HG02571 (cell line): ENCODE measurements around the gene TAF3.
"Not testable (repeated sequence)": the region's sequence is repeated elsewhere in the genome, so short reads cannot be mapped to it uniquely, and the experiment has no call there.

Source experiments
- ATAC-seq: cut with Tn5 transposase; IDR thresholded peaks from one replicate; pipeline ENCODE4 v1.9.1; 2021; ENCODE audit warnings: mild to moderate bottlenecking, moderate library complexity; ENCODE audit not compliant: unreplicated experiment

Gene TAF3

GRCh38 chr10:7808686-7809267 lies 9.5 kb upstream of the TAF3 start:
- ATAC-seq, result no peak

DNA sequence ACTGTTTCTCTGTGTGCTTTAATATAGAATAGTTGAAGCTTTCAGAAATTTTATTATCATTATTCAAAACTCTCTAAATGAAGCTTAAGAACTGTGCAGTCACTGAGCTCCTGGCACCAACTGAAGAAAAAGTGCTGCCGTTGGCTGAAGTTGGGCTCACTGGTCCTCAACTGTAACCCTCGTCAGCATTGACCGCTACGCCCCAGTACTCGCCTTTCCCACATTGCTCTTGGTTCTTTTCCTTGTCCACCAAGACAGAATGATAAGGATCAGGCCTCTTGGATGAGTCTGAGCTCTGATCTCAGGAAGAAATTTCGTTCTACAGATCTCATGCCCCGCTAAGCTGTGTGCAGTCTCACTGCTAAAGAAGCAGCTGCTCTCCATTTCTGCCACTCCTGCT lies 7.9 kb upstream of the TAF3 start:
- no peak for ATAC-seq

GRCh38 chr10:7811000-7811399 lies 7.3 kb upstream of the TAF3 start:
- ATAC-seq, result no peak

DNA sequence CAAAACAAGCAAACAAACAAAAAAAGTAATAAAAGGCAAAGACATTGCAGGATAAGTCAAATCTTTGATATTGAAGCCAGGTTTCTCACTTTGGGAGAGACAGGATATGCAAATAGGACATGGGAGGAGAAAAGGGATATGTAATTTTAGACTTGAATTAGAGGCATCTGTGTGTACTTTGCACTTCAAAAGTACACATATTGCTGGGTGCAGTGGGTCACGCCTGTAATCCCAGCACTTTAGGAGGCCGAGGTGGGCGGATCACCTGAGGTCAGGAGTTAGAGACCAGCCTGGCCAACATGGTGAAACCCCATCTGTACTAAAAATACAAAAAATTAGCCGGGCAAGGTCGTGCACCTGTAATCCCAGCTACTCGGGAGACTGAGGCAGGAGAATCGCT lies 6.6 kb upstream of the TAF3 start:
- not testable (repeated sequence) for ATAC-seq

DNA sequence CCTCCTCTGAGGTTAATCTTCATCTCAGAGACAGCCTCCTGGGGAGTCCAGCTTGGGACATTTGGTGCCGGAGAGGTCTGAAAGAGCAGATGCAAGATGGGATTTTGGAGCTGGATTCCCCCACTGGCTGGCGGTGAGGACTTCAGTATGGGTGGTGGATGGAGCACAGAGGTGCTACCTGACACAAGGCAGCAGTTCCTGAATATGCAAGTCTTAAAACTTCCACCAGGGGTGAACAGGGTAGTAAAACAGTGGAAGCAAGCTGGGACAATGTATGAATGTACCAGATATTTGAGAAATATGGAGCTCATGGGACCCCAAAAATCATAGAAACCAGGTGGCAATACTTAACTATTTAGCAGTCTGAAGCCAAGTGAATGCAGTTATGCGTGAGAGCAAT lies 4.8 kb upstream of the TAF3 start:
- no peak for ATAC-seq

DNA sequence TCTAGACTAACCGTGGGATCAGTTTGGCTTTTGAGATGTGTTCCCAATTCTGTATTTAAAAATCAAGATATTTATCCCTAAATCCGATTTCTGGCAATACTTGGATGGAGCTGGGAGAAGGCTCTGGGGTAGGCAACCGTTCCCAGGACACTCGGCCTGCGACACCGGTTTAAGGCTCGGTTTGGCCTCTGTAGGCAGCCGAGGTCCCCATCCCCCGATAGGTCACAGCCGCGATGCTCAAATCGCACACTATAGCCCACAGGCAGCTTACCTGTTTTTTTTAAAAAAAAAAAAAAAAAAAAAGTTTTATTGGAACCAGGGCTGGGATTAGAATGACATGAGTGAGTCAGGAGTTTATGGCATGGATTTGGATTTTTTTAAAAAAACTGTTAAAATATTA lies 729 bp upstream of the TAF3 start:
- ATAC-seq, result no peak

DNA sequence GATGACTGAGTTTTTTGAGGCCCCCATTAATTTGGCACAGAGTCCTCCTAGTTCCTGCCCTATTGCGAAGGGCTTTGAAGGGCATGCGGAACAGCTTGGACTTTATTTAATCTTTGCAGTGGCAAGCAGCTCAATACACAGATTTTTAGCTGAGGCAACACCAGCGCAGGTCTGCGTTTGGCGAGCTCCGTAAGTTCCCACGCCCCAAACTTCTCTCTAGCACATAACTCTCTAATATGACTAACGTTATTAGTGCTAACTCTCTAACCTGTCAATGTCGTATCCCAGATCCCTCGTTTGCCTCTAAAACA lies 366 bp upstream of the TAF3 start:
- peak; percentile 10 for ATAC-seq

GRCh38 chr10:7819121-7819460 lies 786 bp downstream of the TAF3 start:
- peak; percentile 39 for ATAC-seq

DNA sequence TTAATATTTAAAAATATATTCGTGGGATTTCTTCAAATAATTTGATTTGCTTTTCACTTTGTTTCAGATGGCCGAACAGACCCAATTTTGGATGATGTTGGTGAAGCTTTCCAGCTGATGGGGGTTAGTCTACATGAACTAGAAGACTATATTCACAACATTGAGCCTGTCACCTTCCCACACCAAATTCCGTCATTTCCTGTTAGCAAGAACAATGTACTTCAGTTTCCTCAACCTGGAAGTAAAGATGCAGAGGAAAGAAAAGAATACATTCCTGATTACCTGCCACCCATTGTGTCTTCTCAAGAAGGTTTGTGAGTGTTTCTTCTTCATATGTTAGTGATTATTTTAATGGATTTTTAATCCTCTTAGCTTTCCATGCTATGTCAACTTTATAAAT lies 5.9 kb downstream of the TAF3 start:
- ATAC-seq, result no peak

GRCh38 chr10:7826971-7827370 lies 8.7 kb downstream of the TAF3 start:
- ATAC-seq, result no peak

GRCh38 chr10:7829289-7829834 lies 11.1 kb downstream of the TAF3 start:
- no peak for ATAC-seq

GRCh38 chr10:7832060-7832459 lies 13.8 kb downstream of the TAF3 start:
- no peak for ATAC-seq

- ATAC-seq, result no peak
These were observed 14.9 kb downstream of the TAF3 start for GRCh38 chr10:7833210-7833609.

DNA sequence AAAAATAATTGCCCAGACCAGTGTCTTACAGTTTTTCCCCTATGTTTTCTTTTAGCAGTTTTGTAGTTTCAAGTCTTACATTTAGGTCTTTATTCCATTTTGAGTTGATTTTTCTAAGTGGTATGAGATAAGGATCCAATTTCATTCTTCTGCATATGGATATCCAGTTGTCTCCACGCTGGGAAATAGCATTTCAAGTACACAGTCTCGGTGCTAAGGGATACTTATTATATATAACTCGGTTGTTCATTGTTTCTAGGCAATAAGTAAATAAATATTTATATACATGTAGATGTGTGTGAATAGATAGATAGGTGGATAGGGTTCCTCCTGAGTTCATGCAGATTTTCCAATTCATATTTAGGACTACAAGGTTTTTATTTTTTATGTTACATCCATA lies 16.0 kb downstream of the TAF3 start:
- ATAC-seq, result no peak

DNA sequence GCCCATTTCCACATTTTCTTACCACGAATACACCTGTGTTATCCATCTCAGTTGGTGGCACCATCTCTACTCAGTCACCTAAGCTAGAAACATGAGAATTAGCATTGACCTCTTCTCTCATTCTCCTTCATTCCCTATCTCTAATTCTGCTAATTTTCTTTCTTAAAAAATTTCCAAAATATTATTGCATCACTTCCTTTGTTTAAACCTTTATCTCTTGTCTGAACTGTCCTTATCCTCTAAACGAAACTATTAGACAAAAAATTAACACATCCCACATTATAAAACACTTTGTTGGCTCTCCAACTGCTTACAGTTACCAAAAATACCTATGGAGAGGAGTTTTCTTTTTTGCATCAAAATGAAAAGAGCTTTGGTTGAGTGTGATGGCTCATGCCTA lies 18.3 kb downstream of the TAF3 start:
- no peak for ATAC-seq

DNA sequence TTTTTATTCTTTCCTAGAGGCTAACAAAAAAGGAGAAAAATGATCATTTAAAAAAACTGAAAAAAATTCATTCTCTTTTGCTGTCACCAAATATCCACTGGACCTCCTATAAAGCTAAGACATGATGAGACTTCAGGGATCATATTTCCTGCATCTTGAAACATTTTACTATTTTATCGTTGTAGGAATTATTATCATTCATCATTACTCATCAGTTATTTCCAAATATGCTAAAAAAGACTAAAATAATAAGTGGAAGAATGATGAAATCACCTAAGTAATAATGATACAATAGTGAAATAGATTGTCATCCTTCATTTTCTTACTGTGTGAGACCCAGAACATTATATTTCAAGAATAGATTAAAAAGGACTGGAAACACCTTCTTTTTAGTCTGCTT lies 28.3 kb downstream of the TAF3 start:
- no peak for ATAC-seq

DNA sequence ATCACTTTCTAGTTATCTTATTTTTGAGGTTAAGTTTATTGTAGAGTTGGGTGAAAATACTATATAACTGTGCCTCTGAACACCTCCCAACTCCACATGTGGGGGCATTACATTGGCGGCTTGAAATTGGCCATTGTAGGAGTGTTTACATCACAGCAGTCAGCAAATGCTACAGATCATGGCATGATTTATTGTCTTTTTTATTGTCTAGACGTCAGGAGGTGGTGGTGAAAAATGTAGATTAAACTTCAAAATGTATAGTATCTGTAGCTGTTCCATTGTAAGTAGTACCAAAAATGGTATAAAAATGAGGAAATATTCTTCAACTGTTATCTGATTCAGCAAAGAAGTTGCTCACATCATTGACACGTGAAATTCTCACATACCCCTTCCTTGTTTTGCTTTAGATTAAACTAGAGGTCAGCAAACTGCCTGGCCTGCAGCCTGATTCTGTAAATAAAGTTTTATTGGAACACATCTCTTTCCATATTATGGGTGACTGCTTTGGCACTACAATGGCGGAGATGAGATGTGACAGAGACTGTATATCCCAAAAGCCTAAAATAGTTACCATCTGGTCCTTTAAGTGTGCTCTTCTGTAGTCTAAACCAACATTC lies 35.0 kb downstream of the TAF3 start:
- no peak for ATAC-seq

GRCh38 chr10:7853890-7854289 lies 35.6 kb downstream of the TAF3 start:
- ATAC-seq, result no peak

GRCh38 chr10:7855205-7855604 lies 36.9 kb downstream of the TAF3 start:
- no peak for ATAC-seq

GRCh38 chr10:7856678-7857077 lies 38.4 kb downstream of the TAF3 start:
- ATAC-seq, result no peak

GRCh38 chr10:7857262-7857661 lies 39.0 kb downstream of the TAF3 start:
- no peak for ATAC-seq

DNA sequence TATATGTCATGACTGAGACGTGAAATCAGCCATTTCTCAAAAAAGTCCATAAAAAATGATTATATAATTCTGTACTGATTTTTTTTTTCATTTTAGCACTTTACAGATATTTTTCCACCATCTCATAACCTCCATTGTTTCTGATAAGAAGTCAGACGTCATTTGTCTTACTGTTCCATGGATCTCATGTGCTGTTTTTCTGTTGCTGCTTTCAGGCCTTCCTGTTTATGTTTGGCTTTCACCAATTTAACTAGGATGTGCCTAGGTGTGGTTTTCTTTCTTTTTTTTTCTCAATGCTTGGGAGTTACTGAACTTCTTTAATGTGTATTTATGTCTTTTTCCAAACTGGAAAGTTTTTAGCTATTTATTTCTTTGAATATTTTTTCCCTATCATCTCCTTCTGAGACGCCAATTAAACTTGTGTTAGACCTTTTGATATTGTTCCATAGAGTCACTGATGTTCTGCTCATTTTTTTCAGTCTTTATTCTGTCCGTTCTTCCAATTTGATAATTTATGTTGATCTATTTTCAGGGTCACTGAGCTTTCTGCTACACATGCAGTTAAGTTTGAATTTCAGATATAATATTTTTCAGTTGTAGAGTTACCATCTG lies 43.3 kb downstream of the TAF3 start:
- no peak for ATAC-seq

- no peak for ATAC-seq
These were observed 43.8 kb downstream of the TAF3 start for GRCh38 chr10:7862121-7862514.
